Measurements from ENCODE around the gene MED7. TPM values are rescaled to one million over a fixed set of nuclear protein-coding genes. Genes with fewer than 3 reads are reported as not detected.

Gene MED7
- total and polyA plus RNA-seq, 2 of the 4 experiments (the other 2 are of a cell fraction) = 8.6 to 9.0 TPM

- Histone ChIP-seq H3K23ac (ENCODE audit: low read depth, low read length) (no peak overlapping the region), H3K9me1 (ENCODE audit: insufficient read depth, low read length) (no peaks in the 10 kb centered on the region), H3K27ac (ENCODE audit: insufficient read depth, low read length) (no peak overlapping the region), H4K8ac (ENCODE audit: low read depth in 2 of 2, low read length in 2 of 2) (no peak overlapping the region), H3K14ac (replicated peaks; ENCODE audit: low read depth, low read length) (no peak overlapping the region), H3K36me3 (ENCODE audit: control insufficient read depth, insufficient read depth, low read length) (no peaks in the 10 kb centered on the region), H4K5ac (ENCODE audit: low read depth, low read length) (no peak overlapping the region), H2BK15ac (ENCODE audit: low read depth, low read length) (no peak overlapping the region), H3K4me1 (ENCODE audit: control insufficient read depth, insufficient read depth, low read length) (no peaks in the 10 kb centered on the region), H3K9ac (ENCODE audit: low read depth, low read length) (no peak overlapping the region), H3K56ac (ENCODE audit: extremely low read depth, insufficient read depth, low read length) (no peak overlapping the region), H2BK20ac (ENCODE audit: low read depth, low read length) (no peak overlapping the region), H2AK9ac (replicated peaks; ENCODE audit: low read depth, low read length, poor library complexity) (no peak overlapping the region), H4K20me1 (ENCODE audit: insufficient read depth, low read length) (no peaks in the 10 kb centered on the region), H2BK120ac (ENCODE audit: low read depth, low read length) (no peak overlapping the region), H3K4ac (ENCODE audit: low read depth, low read length) (no peak overlapping the region), H2AK5ac (ENCODE audit: low read depth, low read length) (no peak overlapping the region), H3K4me3 (ENCODE audit: insufficient read depth, low read depth, low read length) (no peak overlapping the region), H3K27me3 (ENCODE audit: control insufficient read depth, insufficient read depth, low read length) (no peaks in the 10 kb centered on the region; the same call in 1 of the 2 replicates), H3K18ac (ENCODE audit: low read depth, low read length) (no peak overlapping the region), H3K79me1 (ENCODE audit: low read depth in 1 of 2, low read length in 2 of 2) (no peaks in the 10 kb centered on the region), H4K91ac (ENCODE audit: insufficient read depth, low read depth, low read length) (no peak overlapping the region), H3K4me2 (ENCODE audit: low read depth, low read length) (no peak overlapping the region), H2AFZ (replicated peaks; ENCODE audit: low read length, poor library complexity) (no peak overlapping the region), H3K9me3 (ENCODE audit: control insufficient read depth, insufficient read depth, low read length) (no peaks in the 10 kb centered on the region), H2BK5ac (ENCODE audit: low read depth, low read length, poor library complexity, severe bottlenecking) (no peak overlapping the region)
- BruUV-seq (replicated peaks) = no TSS peak
- TF ChIP-seq CHD1 (IDR thresholded peaks at IDR 0.05; ENCODE audit: low read depth, low read length) (no peak), NFE2L2 (IDR thresholded peaks at IDR 0.05; ENCODE audit: low read depth, low read length) (no peak), MAFK (IDR thresholded peaks at IDR 0.05; ENCODE audit: low read depth, low read length) (no peak), FOS (IDR thresholded peaks at IDR 0.05; ENCODE audit: low read depth, low read length) (no peak), RCOR1 (IDR thresholded peaks at IDR 0.05; ENCODE audit: insufficient replicate concordance, low read length) (no peak), BHLHE40 (IDR thresholded peaks at IDR 0.05; ENCODE audit: low read depth, low read length) (no peak), RFX5 (IDR thresholded peaks at IDR 0.05; ENCODE audit: low read depth, low read length) (no peak), ELK1 (IDR thresholded peaks at IDR 0.05; ENCODE audit: borderline replicate concordance, low read depth, low read length) (no peak), MAZ (IDR thresholded peaks at IDR 0.05; ENCODE audit: borderline replicate concordance, low read depth, low read length) (no peak), USF2 (IDR thresholded peaks at IDR 0.05; ENCODE audit: low read depth, low read length) (no peak), MXI1 (IDR thresholded peaks at IDR 0.05; ENCODE audit: borderline replicate concordance, low read depth, low read length) (no peak), CTCF (conservative IDR thresholded peaks at IDR 0.05; ENCODE audit: low read depth, low read length) (no peak), RAD21 (IDR thresholded peaks at IDR 0.05; ENCODE audit: low read length) (no peak), POLR2A (IDR thresholded peaks at IDR 0.05; ENCODE audit: low read depth, low read length) (no peak), SMC3 (IDR thresholded peaks at IDR 0.05; ENCODE audit: low read depth, low read length) (no peak), CEBPB (IDR thresholded peaks at IDR 0.05; ENCODE audit: low read depth, low read length) (no peak)
- in situ Hi-C loops (cut with MboI; ENCODE audit: low sequenced_read_pairs) (no loop called here), dilution Hi-C loops (cut with HindIII; ENCODE audit: low sequenced_read_pairs, unreplicated experiment) (no loop called here), intact Hi-C loops (cut with micrococcal nuclease) (no loop called here)
- no peak for DNase-seq
- WGBS, 2 experiments (ENCODE audit: extremely low coverage in 2 of 2, insufficient read length in 1 of 2) = no CpG with 5 or more reads among the region's 6 CpGs
- no peak for ATAC-seq (ENCODE audit: low read depth)
- ChIA-PET CTCF (no interaction called here), POLR2A (ENCODE audit: unreplicated experiment) (no interaction called here)
Measured at GRCh38 chr5:157177953-157178352, 35.3 kb upstream of the MED7 start.

Data from IMR-90 (cell line).